GM12875 (cell line): Measurements from ENCODE around the gene CCL21.
"Not testable (repeated sequence)": the region's sequence is repeated elsewhere in the genome, so short reads cannot be mapped to it uniquely, and the experiment has no call there.

ENCODE experiments used
- H3K4me3 ChIP-seq: one replicate; pipeline ENCODE4 v1.5.1; 2011; ENCODE audit warnings: low read depth, low read length, control low read depth
- TF ChIP-seq, protein P1 (sequence below): IDR thresholded peaks from 2 replicates; pipeline ENCODE4 v1.5.1; 2011; ENCODE audit warnings: low read depth, mild to moderate bottlenecking, control low read depth, inconsistent platforms, low read length, moderate library complexity, borderline replicate concordance; ENCODE audit not compliant: insufficient read depth

CCL21 gene, protein sequence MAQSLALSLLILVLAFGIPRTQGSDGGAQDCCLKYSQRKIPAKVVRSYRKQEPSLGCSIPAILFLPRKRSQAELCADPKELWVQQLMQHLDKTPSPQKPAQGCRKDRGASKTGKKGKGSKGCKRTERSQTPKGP

GRCh38 chr9:34710023-34710422 lies at the start of gene CCL21:
TSS of gene CCL21 (minus strand) at chr9:34710136. CDS start at chr9:34710066, 70 bp downstream.
- TF ChIP-seq, protein P1, sequence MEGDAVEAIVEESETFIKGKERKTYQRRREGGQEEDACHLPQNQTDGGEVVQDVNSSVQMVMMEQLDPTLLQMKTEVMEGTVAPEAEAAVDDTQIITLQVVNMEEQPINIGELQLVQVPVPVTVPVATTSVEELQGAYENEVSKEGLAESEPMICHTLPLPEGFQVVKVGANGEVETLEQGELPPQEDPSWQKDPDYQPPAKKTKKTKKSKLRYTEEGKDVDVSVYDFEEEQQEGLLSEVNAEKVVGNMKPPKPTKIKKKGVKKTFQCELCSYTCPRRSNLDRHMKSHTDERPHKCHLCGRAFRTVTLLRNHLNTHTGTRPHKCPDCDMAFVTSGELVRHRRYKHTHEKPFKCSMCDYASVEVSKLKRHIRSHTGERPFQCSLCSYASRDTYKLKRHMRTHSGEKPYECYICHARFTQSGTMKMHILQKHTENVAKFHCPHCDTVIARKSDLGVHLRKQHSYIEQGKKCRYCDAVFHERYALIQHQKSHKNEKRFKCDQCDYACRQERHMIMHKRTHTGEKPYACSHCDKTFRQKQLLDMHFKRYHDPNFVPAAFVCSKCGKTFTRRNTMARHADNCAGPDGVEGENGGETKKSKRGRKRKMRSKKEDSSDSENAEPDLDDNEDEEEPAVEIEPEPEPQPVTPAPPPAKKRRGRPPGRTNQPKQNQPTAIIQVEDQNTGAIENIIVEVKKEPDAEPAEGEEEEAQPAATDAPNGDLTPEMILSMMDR = no peak

DNA sequence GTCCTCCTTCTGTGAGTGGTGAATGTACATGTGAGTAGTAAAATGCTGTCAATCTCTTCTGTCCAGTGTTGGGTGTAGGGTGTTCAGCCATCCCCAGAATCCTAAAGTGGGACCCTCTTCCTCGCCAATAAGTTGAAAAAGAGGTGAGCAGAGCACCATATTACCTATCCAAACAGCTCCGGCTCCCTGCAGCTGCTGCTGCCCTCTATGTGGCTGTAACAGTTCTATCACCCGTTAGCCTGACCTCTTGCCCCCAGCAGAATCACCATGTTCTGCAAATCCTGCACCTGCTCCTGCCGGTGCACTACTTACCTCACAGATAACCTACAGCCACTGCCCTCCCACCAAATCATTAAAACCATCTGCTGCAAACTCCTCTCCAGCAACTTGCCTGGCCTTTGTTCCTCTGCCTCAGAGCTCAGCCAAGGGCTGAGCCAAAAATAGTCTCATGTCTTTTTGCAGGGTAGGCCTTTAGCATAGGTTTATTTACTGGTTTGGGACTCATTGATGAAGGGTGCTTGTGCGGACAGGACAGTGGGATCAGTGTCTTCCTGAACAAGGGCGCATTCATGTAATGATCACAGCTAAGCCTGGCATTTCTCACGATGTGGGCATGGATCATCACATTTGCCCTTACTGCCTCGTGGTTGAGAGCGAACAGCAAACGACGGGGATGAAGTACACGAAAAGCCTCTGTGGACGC lies 49.6 kb upstream of the CCL21 start:
- no peak overlapping the region for H3K4me3 ChIP-seq
- TF ChIP-seq, protein P1 = no peak

More at GRCh38 chr9:34710023-34710422, at the start of gene CCL21:
- H3K4me3 ChIP-seq = no peak within 1 kb of the TSS

- not testable (repeated sequence) for H3K4me3 ChIP-seq
Measured at GRCh38 chr9:34750320-34750719, 40.4 kb upstream of the CCL21 start.

- TF ChIP-seq, protein P1 = no peak
- H3K4me3 ChIP-seq = no peak overlapping the region
Measured at GRCh38 chr9:34746526-34746925, 36.6 kb upstream of the CCL21 start.

DNA sequence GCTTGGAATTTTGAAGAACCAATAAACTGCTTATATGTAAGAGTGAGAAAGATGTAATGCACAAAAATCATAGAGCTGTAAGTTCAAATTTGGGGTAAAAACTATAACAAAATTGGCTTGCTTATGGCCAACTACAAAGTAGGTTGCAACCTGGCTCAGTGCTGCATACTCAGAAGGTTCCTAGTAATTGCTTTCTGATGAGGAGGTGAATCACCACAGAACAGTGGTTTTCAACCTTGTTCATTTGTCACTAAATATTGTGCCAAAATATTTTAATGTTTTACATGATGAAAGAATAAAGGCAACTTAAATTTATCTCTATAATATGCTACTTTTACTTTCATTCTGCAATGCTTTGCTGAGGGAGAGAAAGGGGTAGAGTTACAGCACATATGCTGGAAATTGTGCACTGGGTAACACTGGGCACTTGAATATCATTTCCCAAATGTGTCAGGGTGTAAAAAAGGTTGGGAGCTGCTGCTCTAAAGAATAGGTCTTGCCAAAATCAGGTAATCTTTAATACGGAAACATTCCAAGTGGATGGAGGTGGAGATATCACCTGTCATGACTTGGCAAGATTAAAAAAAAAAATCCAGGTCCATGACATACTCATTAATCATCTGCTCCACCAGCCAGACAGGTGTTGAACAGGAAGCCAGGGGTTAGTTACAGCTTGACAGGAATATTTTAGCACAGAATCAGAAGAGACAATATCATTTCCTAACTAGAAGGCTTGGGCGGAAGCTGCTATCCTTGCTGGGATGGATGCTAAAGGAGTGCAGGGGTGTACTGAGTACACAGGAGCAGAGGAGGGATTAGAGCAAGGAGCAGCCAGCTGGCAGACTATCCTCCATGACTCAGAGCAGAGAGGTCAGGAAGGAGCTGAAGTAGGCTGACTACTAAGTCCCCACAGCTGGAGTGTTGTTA lies 34.6 kb upstream of the CCL21 start:
- H3K4me3 ChIP-seq = no peak overlapping the region
- TF ChIP-seq, protein P1 = no peak

DNA sequence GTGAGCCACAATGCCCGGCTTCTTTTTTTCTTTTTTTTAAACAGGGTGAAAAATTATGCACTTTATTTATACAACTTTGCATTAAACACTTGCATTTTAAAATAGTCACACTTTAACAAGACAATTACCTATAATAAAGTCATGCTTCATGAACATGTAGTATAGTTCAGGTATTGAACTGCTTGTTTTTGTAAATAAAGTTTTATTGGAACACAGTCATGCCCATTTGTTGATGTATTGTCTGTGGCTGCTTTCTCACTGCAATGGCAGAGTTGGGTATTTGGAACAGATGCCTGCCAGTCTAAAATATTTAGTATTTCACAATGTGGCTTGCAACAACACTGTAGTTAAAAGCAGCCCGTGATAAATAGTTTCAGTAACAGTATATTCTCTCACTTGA lies 32.8 kb upstream of the CCL21 start:
- no peak overlapping the region for H3K4me3 ChIP-seq
- TF ChIP-seq, protein P1 = no peak

- TF ChIP-seq, protein P1 = no peak
- H3K4me3 ChIP-seq = no peak overlapping the region
Measured at GRCh38 chr9:34741628-34742027, 31.7 kb upstream of the CCL21 start.

GRCh38 chr9:34740176-34740575 lies 30.2 kb upstream of the CCL21 start:
- H3K4me3 ChIP-seq = not testable (repeated sequence)
